Colonic mucosa (tissue), 4 donors: ENCODE results near the gene REC8. TPM values are rescaled to one million over a fixed set of nuclear protein-coding genes. Genes with fewer than 3 reads are reported as not detected.

Source experiments
- DNase-seq: peaks from one replicate; pipeline ENCODE4 v3.0.0-alpha.2; 2020
- H3K27ac ChIP-seq: fragments of 200-600 bp; one replicate; pipeline ENCODE4 v1.8.0; 2021
- H3K27me3 ChIP-seq: fragments of 200-600 bp; one replicate; pipeline ENCODE4 v1.8.0; 2021
- H3K36me3 ChIP-seq: fragments of 200-600 bp; one replicate; pipeline ENCODE4 v1.8.0; 2021
- H3K4me1 ChIP-seq: fragments of 200-600 bp; one replicate; pipeline ENCODE4 v1.8.0; 2021; ENCODE audit warnings: mild to moderate bottlenecking
- H3K4me3 ChIP-seq: fragments of 200-600 bp; one replicate; pipeline ENCODE4 v1.8.0; 2021
- H3K9ac ChIP-seq, 2 donors: one replicate each; pipeline ENCODE4 v1.7.0; 2013; ENCODE audit warnings: control low read depth in 2 of 2, low read depth in 2 of 2, low read length in 2 of 2
- H3K9me3 ChIP-seq: fragments of 200-600 bp; one replicate; pipeline ENCODE4 v1.8.0; 2021
- CTCF ChIP-seq: fragments of 200-600 bp; IDR thresholded peaks from one replicate; pipeline ENCODE4 v1.8.0; 2022; ENCODE audit warnings: antibody characterized with exemption, mild to moderate bottlenecking
- intact Hi-C: fragments of 100-400 bp; cut with DNase I; formaldehyde crosslinking; loops from one replicate; pipeline ENCODE4 v1.14.1; 2022
- total RNA-seq, 2 donors: library from RNA; stranded (reverse); fragmentation: NEBNext Ultra II Directional in 1 of 2; extraction: Animal tissue kit (Norgen Biotek cat#: 25700) in 1 of 2; gene quantifications; one replicate each; pipeline ENCODE4 v1.2.1, GENCODE V29; 2021
- donor health status: healthy.
- donor health status: DM: no; HTN: no; CAD: no.
- donor health status: DM: no; HTN: no; CAD: no.

REC8 gene
- total RNA-seq, 2 donors from 2014 or later: 5.1 TPM

- intact Hi-C loops: no loop called here
- Histone ChIP-seq H3K9ac (peak overlapping the region; percentile 73 to 78), H3K27ac (peak overlapping the region; percentile 94), H3K27me3 (no peaks in the 10 kb centered on the region), H3K4me3 (peak overlapping the region; percentile 96), H3K9me3 (no peaks in the 10 kb centered on the region), H3K4me1 (peaks cover 4% of the 10 kb centered on the region), H3K36me3 (no peaks in the 10 kb centered on the region)
- TF ChIP-seq CTCF: no peak
- no peak for DNase-seq
These were observed 22.4 kb downstream of the REC8 start for GRCh38 chr14:24194186-24194872.

DNA sequence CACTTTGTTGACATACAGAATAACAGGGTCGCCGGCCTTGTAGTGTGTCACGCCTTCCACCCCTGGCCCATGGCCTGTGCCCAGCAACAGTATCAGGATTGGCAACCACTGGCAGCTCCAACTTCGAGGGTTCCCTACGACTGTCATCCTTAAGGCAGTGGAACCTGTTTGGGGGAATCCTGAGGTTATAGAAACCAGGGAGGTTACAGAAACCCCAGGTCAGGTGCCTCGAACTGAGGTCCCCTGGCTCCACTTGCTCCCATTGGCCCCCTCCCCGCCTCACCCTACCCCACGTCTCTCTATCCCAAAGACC, 22.9 kb downstream of the REC8 start:
- TF ChIP-seq CTCF: no peak
- peak overlapping the region; percentile 73 to 78 for H3K9ac ChIP-seq
- H3K27me3 ChIP-seq: no peaks in the 10 kb centered on the region
- peak overlapping the region; percentile 96 for H3K4me3 ChIP-seq
- no peaks in the 10 kb centered on the region for H3K36me3 ChIP-seq
- intact Hi-C loops: no loop called here
- peaks cover 4% of the 10 kb centered on the region for H3K4me1 ChIP-seq
- H3K27ac ChIP-seq: peak overlapping the region; percentile 94
- H3K9me3 ChIP-seq: no peaks in the 10 kb centered on the region
- DNase-seq: no peak

- Histone ChIP-seq H3K9ac (peak within 1 kb of the TSS; percentile 73 to 78), H3K9me3 (no peaks in the 10 kb centered on the region), H3K27ac (peak within 1 kb of the TSS; percentile 94), H3K36me3 (no peaks in the 10 kb centered on the region), H3K27me3 (no peaks in the 10 kb centered on the region), H3K4me1 (peaks cover 4% of the 10 kb centered on the region), H3K4me3 (peak within 1 kb of the TSS; percentile 96)
- intact Hi-C loops: no loop called here
- peak; percentile 87 for DNase-seq
- no peak for TF ChIP-seq CTCF
These were observed 23.5 kb downstream of the REC8 start, which contains the start of gene TM9SF1 for GRCh38 chr14:24195186-24196070. TSS of gene TM9SF1 (minus strand) at chr14:24195441. CDS start at chr14:24195019, 422 bp downstream.

GRCh38 chr14:24196071-24197055, 24.5 kb downstream of the REC8 start:
- H3K27me3 ChIP-seq: no peaks in the 10 kb centered on the region
- H3K9me3 ChIP-seq: no peaks in the 10 kb centered on the region
- peaks cover 4% of the 10 kb centered on the region for H3K4me1 ChIP-seq
- TF ChIP-seq CTCF: no peak
- H3K27ac ChIP-seq: peak overlapping the region; percentile 94
- H3K36me3 ChIP-seq: no peaks in the 10 kb centered on the region
- no peak for DNase-seq
- intact Hi-C loops: no loop called here
- H3K4me3 ChIP-seq: peak overlapping the region; percentile 96
- H3K9ac ChIP-seq: peak overlapping the region; percentile 73 to 78

- TF ChIP-seq CTCF: no peak
- no peak for DNase-seq
- Histone ChIP-seq H3K27ac (no peak overlapping the region), H3K36me3 (no peaks in the 10 kb centered on the region), H3K9ac (no peak overlapping the region), H3K9me3 (no peaks in the 10 kb centered on the region), H3K4me1 (peaks cover 4% of the 10 kb centered on the region), H3K27me3 (no peaks in the 10 kb centered on the region), H3K4me3 (no peak overlapping the region)
- intact Hi-C loops: no loop called here
These were observed 25.2 kb downstream of the REC8 start for GRCh38 chr14:24197056-24197450.
